ENCODE results near the gene SLC35B3.

Gene SLC35B3

GRCh38 chr6:8375916-8376315, 59.4 kb downstream of the SLC35B3 start:
- no peak for DNase-seq (ENCODE audit: low spot score)
- no peak for TF ChIP-seq CTCF (IDR thresholded peaks at IDR 0.05; ENCODE audit: borderline replicate concordance, control extremely low read depth, extremely low read depth, insufficient read depth, missing control alignments)
- in situ Hi-C loops (cut with MboI; ENCODE audit: low sequenced_read_pairs, unreplicated experiment): no loop called here
